GM12891 (cell line): Measurements from ENCODE around the gene LRP3.

Experiments used
- POLR2A ChIP-seq: IDR thresholded peaks from 2 replicates; pipeline ENCODE4 v1.6.1; 2011; ENCODE audit warnings: low read depth, low read length, control low read depth
- POLR2AphosphoS5 ChIP-seq: IDR thresholded peaks from 2 replicates; pipeline ENCODE4 v1.6.1; 2011; ENCODE audit warnings: low read depth, low read length, control low read depth
- POU2F2 ChIP-seq: IDR thresholded peaks from 2 replicates; pipeline ENCODE4 v1.6.1; 2011; ENCODE audit warnings: low read depth, mild to moderate bottlenecking, control low read depth, low read length, moderate library complexity
- SPI1 ChIP-seq: IDR thresholded peaks from 2 replicates; pipeline ENCODE4 v1.6.1; 2011; ENCODE audit warnings: low read depth, low read length, control low read depth
- TAF1 ChIP-seq: IDR thresholded peaks from 2 replicates; pipeline ENCODE4 v1.6.1; 2011; ENCODE audit warnings: low read depth, low read length, control low read depth

- TF ChIP-seq POLR2A (no peak), TAF1 (no peak), POLR2AphosphoS5 (no peak), SPI1 (no peak), POU2F2 (no peak)
Measured at GRCh38 chr19:33147538-33147937, 46.6 kb upstream of the LRP3 start.
